Smooth muscle cell (in vitro differentiated cells): ENCODE measurements around the gene GRIN1. TPM values are rescaled to one million over a fixed set of nuclear protein-coding genes. Genes with fewer than 3 reads are reported as not detected.
A peak's percentile ranks its signal among the peaks of the same experiment; 100 is the strongest.

ENCODE experiments used
- DNase-seq: peaks from one replicate; lab custom pipeline; 2025; ENCODE audit not compliant: unreplicated experiment; lab: John Stamatoyannopoulos, UW
- H2AFZ ChIP-seq: fragments of 200-600 bp; sonication (generic); 2 replicates; pipeline ENCODE4 v1.6.0; 2016; ENCODE audit warnings: antibody characterized with exemption, low read depth, mild to moderate bottlenecking
- H3F3A ChIP-seq: fragments of 200-600 bp; sonication (generic); 2 replicates; pipeline ENCODE4 v1.6.0; 2017; ENCODE audit warnings: antibody characterized with exemption, low read depth
- H3K27ac ChIP-seq: fragments of 200-600 bp; sonication (generic); 2 replicates; pipeline ENCODE4 v1.5.1; 2016; ENCODE audit warnings: low read depth, mild to moderate bottlenecking
- H3K27me3 ChIP-seq: fragments of 200-600 bp; sonication (generic); 2 replicates; pipeline ENCODE4 v1.6.1; 2016; ENCODE audit warnings: low read depth, mild to moderate bottlenecking
- H3K36me3 ChIP-seq: fragments of 200-600 bp; sonication (generic); 2 replicates; pipeline ENCODE4 v1.5.1; 2016; ENCODE audit warnings: low read depth
- H3K4me1 ChIP-seq: fragments of 200-600 bp; sonication (generic); 2 replicates; pipeline ENCODE4 v1.5.1; 2016; ENCODE audit warnings: low read depth
- H3K4me2 ChIP-seq: fragments of 200-600 bp; sonication (generic); 2 replicates; pipeline ENCODE4 v1.6.0; 2016; ENCODE audit warnings: mild to moderate bottlenecking
- H3K4me3 ChIP-seq: fragments of 200-600 bp; sonication (generic); 2 replicates; pipeline ENCODE4 v1.5.1; 2016; ENCODE audit warnings: mild to moderate bottlenecking
- H3K79me2 ChIP-seq: fragments of 200-600 bp; sonication (generic); 2 replicates; pipeline ENCODE4 v1.6.0; 2016; ENCODE audit warnings: low read depth, mild to moderate bottlenecking
- H3K9ac ChIP-seq: fragments of 200-600 bp; sonication (generic); 2 replicates; pipeline ENCODE4 v1.6.0; 2016; ENCODE audit warnings: low read depth
- H3K9me3 ChIP-seq: fragments of 200-600 bp; sonication (generic); replicated peaks from 2 replicates; pipeline ENCODE4 v1.5.1; 2016; ENCODE audit warnings: low read depth
- H4K20me1 ChIP-seq: fragments of 200-600 bp; sonication (generic); 2 replicates; pipeline ENCODE4 v1.6.0; 2016; ENCODE audit warnings: low read depth
- WGBS: methylation state at CpG from one replicate; pipeline ENCODE4 v1.1.7; 2016; ENCODE audit warnings: low lambda C conversion rate; 5-methylcytosine and 5-hydroxymethylcytosine counted together
- polyA plus RNA-seq: library from polyadenylated mRNA; unstranded; fragments of >200 nt; fragmentation: Nextera tagmentation; extraction: Ambion mirVana; gene quantifications from 2 replicates; pipeline ENCODE4 v1.2.1, GENCODE V29; 2016
- total RNA-seq: library from RNA; depleted of rRNA; stranded (reverse); fragments of >200 nt; gene quantifications from 2 replicates; pipeline ENCODE4 v1.2.3, GENCODE V29; 2014
- TF ChIP-seq, protein P1 (sequence below): fragments of 200-600 bp; sonication (generic); IDR thresholded peaks from 2 replicates; pipeline ENCODE4 v1.5.1; 2017; ENCODE audit warnings: borderline replicate concordance, mild to moderate bottlenecking, antibody characterized with exemption; ENCODE audit not compliant: insufficient read depth, poor library complexity, severe bottlenecking

Gene GRIN1
- total and polyA plus RNA-seq, 2 experiments from 2014 or later, result not detected

- Histone ChIP-seq H3K27me3 (no peaks in the 10 kb centered on the region), H3K36me3 (no peaks in the 10 kb centered on the region), H3K9ac (no peak overlapping the region), H2AFZ (no peak overlapping the region), H3K4me2 (peak overlapping the region; percentile 100), H4K20me1 (peaks cover 10% of the 10 kb centered on the region), H3K9me3 (no peaks in the 10 kb centered on the region), H3K4me3 (no peak overlapping the region), H3K4me1 (peaks cover 18% of the 10 kb centered on the region), H3K27ac (no peak overlapping the region), H3K79me2 (peaks cover 39% of the 10 kb centered on the region), H3F3A (peaks cover 12% of the 10 kb centered on the region)
- DNase-seq, result no peak
- TF ChIP-seq, protein P1, sequence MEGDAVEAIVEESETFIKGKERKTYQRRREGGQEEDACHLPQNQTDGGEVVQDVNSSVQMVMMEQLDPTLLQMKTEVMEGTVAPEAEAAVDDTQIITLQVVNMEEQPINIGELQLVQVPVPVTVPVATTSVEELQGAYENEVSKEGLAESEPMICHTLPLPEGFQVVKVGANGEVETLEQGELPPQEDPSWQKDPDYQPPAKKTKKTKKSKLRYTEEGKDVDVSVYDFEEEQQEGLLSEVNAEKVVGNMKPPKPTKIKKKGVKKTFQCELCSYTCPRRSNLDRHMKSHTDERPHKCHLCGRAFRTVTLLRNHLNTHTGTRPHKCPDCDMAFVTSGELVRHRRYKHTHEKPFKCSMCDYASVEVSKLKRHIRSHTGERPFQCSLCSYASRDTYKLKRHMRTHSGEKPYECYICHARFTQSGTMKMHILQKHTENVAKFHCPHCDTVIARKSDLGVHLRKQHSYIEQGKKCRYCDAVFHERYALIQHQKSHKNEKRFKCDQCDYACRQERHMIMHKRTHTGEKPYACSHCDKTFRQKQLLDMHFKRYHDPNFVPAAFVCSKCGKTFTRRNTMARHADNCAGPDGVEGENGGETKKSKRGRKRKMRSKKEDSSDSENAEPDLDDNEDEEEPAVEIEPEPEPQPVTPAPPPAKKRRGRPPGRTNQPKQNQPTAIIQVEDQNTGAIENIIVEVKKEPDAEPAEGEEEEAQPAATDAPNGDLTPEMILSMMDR, result no peak
- 90% methylated on average over 6 of the region's 6 CpGs for WGBS
These were observed 47.4 kb downstream of the GRIN1 start for GRCh38 chr9:137186385-137186784.

DNA sequence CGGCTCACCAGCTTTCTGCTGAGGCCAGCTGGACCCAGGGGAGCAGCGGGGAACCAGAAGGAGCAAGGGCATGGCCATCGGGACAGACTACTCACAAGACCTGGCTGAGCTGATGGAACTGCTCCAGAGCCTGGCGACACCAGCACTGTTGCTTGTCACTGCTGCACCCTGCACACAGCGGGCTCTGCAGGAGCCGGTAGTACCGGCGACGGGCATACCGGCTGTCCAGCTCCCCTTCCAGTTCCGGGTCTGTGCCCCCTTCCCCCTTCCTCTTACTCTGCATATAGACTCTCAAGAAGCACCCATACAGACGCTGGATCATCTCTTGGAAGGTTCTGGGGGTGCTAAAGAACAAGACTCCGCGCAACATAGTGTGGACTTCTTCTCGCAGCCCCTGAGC lies 48.4 kb downstream of the GRIN1 start:
- WGBS, result 93% methylated on average over 14 of the region's 15 CpGs
- TF ChIP-seq, protein P1, result no peak
- H3K4me1 ChIP-seq, result peaks cover 18% of the 10 kb centered on the region
- no peak for DNase-seq
- peak overlapping the region; percentile 96 for H3K9ac ChIP-seq
- peak overlapping the region; percentile 88 for H3K4me3 ChIP-seq
- peak overlapping the region; percentile 100 for H3K4me2 ChIP-seq
- peaks cover 39% of the 10 kb centered on the region for H3K79me2 ChIP-seq
- H2AFZ ChIP-seq, result no peak overlapping the region
- H3K27ac ChIP-seq, result no peak overlapping the region
- no peaks in the 10 kb centered on the region for H3K27me3 ChIP-seq
- H3F3A ChIP-seq, result peaks cover 12% of the 10 kb centered on the region
- H4K20me1 ChIP-seq, result peaks cover 10% of the 10 kb centered on the region
- H3K9me3 ChIP-seq, result no peaks in the 10 kb centered on the region
- H3K36me3 ChIP-seq, result no peaks in the 10 kb centered on the region

GRCh38 chr9:137188086-137188489 lies 49.1 kb downstream of the GRIN1 start:
- TF ChIP-seq, protein P1, result no peak
- whole genome bisulfite sequencing, result 4% methylated on average over 27 of the region's 31 CpGs
- Histone ChIP-seq H3F3A (peaks cover 12% of the 10 kb centered on the region), H3K4me1 (peaks cover 18% of the 10 kb centered on the region), H3K9me3 (no peaks in the 10 kb centered on the region), H3K9ac (peak overlapping the region; percentile 96), H3K27ac (peak overlapping the region; percentile 96), H3K79me2 (peaks cover 39% of the 10 kb centered on the region), H2AFZ (peak overlapping the region; percentile 62), H4K20me1 (peaks cover 10% of the 10 kb centered on the region), H3K27me3 (no peaks in the 10 kb centered on the region), H3K4me2 (peak overlapping the region; percentile 100), H3K36me3 (no peaks in the 10 kb centered on the region), H3K4me3 (peak overlapping the region; percentile 88)
- no peak for DNase-seq
